BE2C (cell line): ENCODE data around the gene POSTN.

ENCODE experiments used
- DNase-seq: peaks from one replicate; pipeline ENCODE4 v3.0.0-alpha.2; 2020
- H3K27me3 ChIP-seq: fragments of 250-450 bp; sonication (Bioruptor Pico); 2 replicates; pipeline ENCODE4 v1.5.1; 2020; ENCODE audit warnings: mild to moderate bottlenecking
- H3K36me3 ChIP-seq: fragments of 250-450 bp; sonication (Bioruptor Pico); 2 replicates; pipeline ENCODE4 v1.5.1; 2020; ENCODE audit warnings: mild to moderate bottlenecking
- H3K4me1 ChIP-seq: fragments of 250-450 bp; sonication (Bioruptor Pico); 2 replicates; pipeline ENCODE4 v1.5.1; 2020
- H3K4me3 ChIP-seq: 2 replicates; pipeline ENCODE4 v1.5.1; 2011; ENCODE audit warnings: low read depth, low read length
- H3K9me3 ChIP-seq: fragments of 250-450 bp; sonication (Bioruptor Pico); 2 replicates; pipeline ENCODE4 v1.5.1; 2020
- CTCF ChIP-seq: IDR thresholded peaks from 2 replicates; pipeline ENCODE4 v1.5.1; 2012; ENCODE audit warnings: mild to moderate bottlenecking, low read depth, low read length

POSTN gene

DNA sequence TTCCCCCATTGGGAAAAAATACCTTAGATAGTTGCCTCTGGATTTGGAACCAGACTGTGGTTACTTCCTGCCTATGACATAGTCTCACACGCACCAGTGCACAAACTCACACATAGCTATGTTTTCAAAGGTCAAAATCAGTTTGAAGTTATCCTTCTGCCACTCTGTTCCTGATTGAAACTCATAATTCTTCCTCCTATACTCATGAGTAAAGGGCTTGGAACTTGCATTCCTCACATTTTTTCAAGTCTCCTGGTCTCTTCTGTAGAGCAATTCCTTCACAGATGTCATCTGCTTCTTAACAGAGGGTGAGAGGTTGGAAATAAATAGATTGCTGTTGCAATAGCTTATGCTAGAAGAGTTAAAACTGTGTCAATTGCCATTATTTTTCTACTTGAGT lies 18.6 kb upstream of the POSTN start:
- Histone ChIP-seq H3K27me3 (no peaks in the 10 kb centered on the region), H3K36me3 (no peaks in the 10 kb centered on the region), H3K4me1 (no peaks in the 10 kb centered on the region), H3K9me3 (no peaks in the 10 kb centered on the region), H3K4me3 (no peak overlapping the region)
- DNase-seq = no peak
- TF ChIP-seq CTCF = no peak

DNA sequence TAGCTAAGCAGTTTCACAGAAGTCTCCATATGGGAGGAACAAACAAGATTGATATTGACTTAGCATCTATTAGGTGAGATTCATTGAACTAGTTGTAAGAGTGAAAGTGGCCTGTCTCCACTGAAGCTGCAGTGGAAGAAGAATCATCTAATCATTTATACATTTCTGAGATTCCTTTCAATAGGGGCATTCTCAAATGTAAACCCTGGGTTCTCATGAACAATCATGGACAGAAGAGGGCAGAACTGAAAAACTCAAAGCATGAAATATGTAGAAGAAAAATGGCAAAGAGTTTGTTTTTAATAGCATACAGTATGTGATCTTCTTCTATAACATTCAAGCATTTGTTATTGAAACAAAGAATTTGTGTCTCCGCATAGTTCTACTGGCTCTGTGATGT lies 17.6 kb upstream of the POSTN start:
- no peak for DNase-seq

DNA sequence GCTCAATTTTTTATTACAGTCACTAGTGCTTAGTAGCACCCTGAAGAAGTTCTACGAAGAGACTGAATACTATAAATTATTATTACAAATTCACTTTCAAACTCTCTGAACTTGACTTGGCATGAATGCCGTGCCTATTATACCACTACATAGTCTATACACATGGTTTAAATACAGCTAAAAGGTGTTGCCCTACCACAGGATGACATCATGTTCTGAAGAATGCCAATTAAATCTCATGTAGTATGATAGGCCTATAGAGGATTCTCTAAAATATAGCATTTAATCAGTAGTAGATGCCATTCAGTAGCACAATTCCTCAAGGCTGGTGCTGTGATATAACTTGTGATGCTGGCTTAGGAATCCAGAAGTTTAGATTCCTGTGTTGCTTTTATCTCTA lies 16.7 kb upstream of the POSTN start:
- no peaks in the 10 kb centered on the region for H3K9me3 ChIP-seq
- no peaks in the 10 kb centered on the region for H3K36me3 ChIP-seq
- no peaks in the 10 kb centered on the region for H3K27me3 ChIP-seq
- no peak overlapping the region for H3K4me3 ChIP-seq
- DNase-seq = no peak
- TF ChIP-seq CTCF = no peak
- H3K4me1 ChIP-seq = no peaks in the 10 kb centered on the region

More for the DNA sequence above, 17.6 kb upstream of the POSTN start:
- Histone ChIP-seq H3K36me3 (no peaks in the 10 kb centered on the region), H3K27me3 (no peaks in the 10 kb centered on the region), H3K4me1 (no peaks in the 10 kb centered on the region), H3K4me3 (no peak overlapping the region), H3K9me3 (no peaks in the 10 kb centered on the region)
- no peak for TF ChIP-seq CTCF

- H3K9me3 ChIP-seq = no peaks in the 10 kb centered on the region
Observed at GRCh38 chr13:37613638-37614037, 15.1 kb upstream of the POSTN start.

DNA sequence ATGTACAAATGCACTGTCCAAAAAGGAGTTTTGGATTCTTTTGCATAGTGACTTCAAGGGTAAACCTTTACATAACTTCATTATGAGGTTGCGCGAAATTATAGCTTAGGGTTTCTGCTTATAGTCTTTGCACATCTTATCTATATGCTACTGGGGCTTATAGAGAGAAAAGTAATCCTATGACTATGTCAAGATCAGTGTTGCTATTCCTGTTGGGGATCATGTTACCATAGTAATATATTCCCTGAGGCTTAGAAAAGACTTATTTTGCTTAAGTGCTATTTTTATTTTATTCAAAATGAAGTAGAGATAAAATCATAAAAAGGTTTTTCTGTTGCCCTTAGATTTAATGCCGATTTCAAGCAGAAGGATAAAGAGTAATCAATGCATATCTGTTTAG lies 14.7 kb upstream of the POSTN start:
- no peaks in the 10 kb centered on the region for H3K4me1 ChIP-seq
- TF ChIP-seq CTCF = no peak
- H3K27me3 ChIP-seq = no peaks in the 10 kb centered on the region
- H3K36me3 ChIP-seq = no peaks in the 10 kb centered on the region
- DNase-seq = no peak
- no peak overlapping the region for H3K4me3 ChIP-seq
- H3K9me3 ChIP-seq = no peaks in the 10 kb centered on the region

More at GRCh38 chr13:37613638-37614037, 15.1 kb upstream of the POSTN start:
- Histone ChIP-seq H3K36me3 (no peaks in the 10 kb centered on the region), H3K4me3 (no peak overlapping the region), H3K4me1 (no peaks in the 10 kb centered on the region), H3K27me3 (no peaks in the 10 kb centered on the region)
- DNase-seq = no peak
- no peak for TF ChIP-seq CTCF

GRCh38 chr13:37608750-37609339 lies 10.3 kb upstream of the POSTN start:
- TF ChIP-seq CTCF = no peak
- Histone ChIP-seq H3K27me3 (no peaks in the 10 kb centered on the region), H3K9me3 (no peaks in the 10 kb centered on the region), H3K36me3 (no peaks in the 10 kb centered on the region), H3K4me3 (no peak overlapping the region), H3K4me1 (no peaks in the 10 kb centered on the region)
- no peak for DNase-seq
